BE2C (cell line): ENCODE measurements around the gene MYOG.
A peak's percentile ranks its signal among the peaks of the same experiment; 100 is the strongest.

ENCODE experiments used
- DNase-seq: peaks from one replicate; pipeline ENCODE4 v3.0.0-alpha.2; 2020
- H3K27me3 ChIP-seq: fragments of 250-450 bp; sonication (Bioruptor Pico); 2 replicates; pipeline ENCODE4 v1.5.1; 2020; ENCODE audit warnings: mild to moderate bottlenecking
- H3K36me3 ChIP-seq: fragments of 250-450 bp; sonication (Bioruptor Pico); 2 replicates; pipeline ENCODE4 v1.5.1; 2020; ENCODE audit warnings: mild to moderate bottlenecking
- H3K4me1 ChIP-seq: fragments of 250-450 bp; sonication (Bioruptor Pico); 2 replicates; pipeline ENCODE4 v1.5.1; 2020
- H3K4me3 ChIP-seq: 2 replicates; pipeline ENCODE4 v1.5.1; 2011; ENCODE audit warnings: low read depth, low read length
- H3K9me3 ChIP-seq: fragments of 250-450 bp; sonication (Bioruptor Pico); 2 replicates; pipeline ENCODE4 v1.5.1; 2020
- TF ChIP-seq, protein P1 (sequence below): IDR thresholded peaks from 2 replicates; pipeline ENCODE4 v1.5.1; 2012; ENCODE audit warnings: mild to moderate bottlenecking, low read depth, low read length

MYOG gene

DNA sequence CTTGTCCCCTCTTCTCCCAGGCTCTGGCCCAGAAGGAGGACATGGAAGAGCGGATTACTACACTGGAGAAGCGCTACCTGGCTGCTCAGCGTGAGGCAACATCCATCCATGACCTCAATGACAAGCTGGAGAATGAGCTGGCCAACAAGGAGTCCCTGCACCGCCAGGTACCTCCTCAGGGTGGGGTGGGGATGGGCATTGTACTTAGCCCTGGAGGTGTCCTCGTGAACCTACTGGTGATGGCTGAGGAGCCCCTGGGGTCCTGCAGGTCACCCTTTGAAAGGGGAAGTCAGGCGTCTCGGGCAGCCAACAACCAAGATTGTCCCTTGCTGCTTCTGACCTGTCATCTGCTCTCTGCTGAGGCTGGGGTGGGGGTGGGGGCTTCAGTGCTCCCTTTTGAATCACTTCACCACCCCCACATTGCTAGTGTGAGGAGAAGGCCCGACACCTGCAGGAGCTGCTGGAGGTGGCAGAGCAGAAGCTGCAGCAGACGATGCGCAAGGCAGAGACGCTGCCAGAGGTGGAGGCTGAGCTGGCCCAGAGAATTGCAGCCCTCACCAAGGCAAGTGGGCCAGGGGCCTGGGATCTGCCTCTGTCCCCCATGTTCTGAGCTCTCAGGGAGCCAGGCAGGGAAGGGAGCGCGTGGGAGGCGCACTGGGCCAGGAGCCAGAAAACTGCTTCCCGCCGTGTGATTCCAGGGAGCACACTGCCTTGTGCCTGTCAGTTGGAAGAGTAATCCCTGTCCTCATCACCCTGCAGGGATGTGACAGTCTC is 39.8 kb downstream of the MYOG start:
- TF ChIP-seq, protein P1, sequence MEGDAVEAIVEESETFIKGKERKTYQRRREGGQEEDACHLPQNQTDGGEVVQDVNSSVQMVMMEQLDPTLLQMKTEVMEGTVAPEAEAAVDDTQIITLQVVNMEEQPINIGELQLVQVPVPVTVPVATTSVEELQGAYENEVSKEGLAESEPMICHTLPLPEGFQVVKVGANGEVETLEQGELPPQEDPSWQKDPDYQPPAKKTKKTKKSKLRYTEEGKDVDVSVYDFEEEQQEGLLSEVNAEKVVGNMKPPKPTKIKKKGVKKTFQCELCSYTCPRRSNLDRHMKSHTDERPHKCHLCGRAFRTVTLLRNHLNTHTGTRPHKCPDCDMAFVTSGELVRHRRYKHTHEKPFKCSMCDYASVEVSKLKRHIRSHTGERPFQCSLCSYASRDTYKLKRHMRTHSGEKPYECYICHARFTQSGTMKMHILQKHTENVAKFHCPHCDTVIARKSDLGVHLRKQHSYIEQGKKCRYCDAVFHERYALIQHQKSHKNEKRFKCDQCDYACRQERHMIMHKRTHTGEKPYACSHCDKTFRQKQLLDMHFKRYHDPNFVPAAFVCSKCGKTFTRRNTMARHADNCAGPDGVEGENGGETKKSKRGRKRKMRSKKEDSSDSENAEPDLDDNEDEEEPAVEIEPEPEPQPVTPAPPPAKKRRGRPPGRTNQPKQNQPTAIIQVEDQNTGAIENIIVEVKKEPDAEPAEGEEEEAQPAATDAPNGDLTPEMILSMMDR, result no peak
- Histone ChIP-seq H3K9me3 (no peaks in the 10 kb centered on the region), H3K36me3 (no peaks in the 10 kb centered on the region), H3K4me1 (peaks cover 9% of the 10 kb centered on the region), H3K4me3 (no peak overlapping the region), H3K27me3 (no peaks in the 10 kb centered on the region)
- peak; percentile 65 for DNase-seq

- no peaks in the 10 kb centered on the region for H3K9me3 ChIP-seq
- TF ChIP-seq, protein P1, result no peak
Measured at GRCh38 chr1:203045336-203045735, 40.5 kb downstream of the MYOG start.

DNA sequence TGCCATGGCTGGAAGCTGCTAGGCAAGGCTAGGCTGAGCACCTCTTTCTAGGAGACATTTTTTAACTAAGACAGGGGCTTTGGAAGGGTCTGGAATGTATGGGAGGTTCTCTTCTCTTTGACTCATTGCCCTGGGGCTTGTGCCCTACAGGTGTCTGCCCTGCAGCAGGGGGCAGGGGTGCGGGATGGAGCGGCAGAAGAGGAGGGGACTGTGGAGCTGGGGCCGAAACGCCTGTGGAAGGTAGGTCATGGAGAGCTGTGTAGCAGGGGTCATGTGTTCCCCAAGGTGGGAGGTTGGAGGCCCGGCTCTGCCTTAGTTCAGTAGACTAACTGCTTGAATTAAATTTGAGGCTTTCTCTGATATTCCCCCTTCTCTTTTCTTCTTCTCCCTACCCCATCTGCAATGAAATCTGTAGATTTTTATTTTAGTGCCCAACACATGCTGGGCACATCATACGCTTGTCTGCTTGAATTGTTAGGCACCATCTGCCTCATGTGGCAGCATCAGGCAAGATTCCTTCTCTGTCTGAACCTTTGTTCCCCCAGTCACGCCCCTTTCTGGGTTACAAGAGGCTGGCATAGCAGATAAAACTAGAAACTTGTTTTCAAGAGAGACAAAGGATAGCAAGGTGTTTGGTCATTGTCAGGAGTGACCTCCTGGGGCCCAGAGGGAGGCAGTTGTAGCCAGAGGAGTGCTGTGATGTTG is 41.1 kb downstream of the MYOG start:
- Histone ChIP-seq H3K36me3 (no peaks in the 10 kb centered on the region), H3K9me3 (no peaks in the 10 kb centered on the region), H3K4me3 (no peak overlapping the region), H3K4me1 (peaks cover 19% of the 10 kb centered on the region), H3K27me3 (no peaks in the 10 kb centered on the region)
- TF ChIP-seq, protein P1, result no peak
- DNase-seq, result no peak

More at GRCh38 chr1:203045336-203045735, 40.5 kb downstream of the MYOG start:
- no peak overlapping the region for H3K4me3 ChIP-seq
- H3K36me3 ChIP-seq, result no peaks in the 10 kb centered on the region
- H3K27me3 ChIP-seq, result no peaks in the 10 kb centered on the region
- DNase-seq, result no peak
- peaks cover 15% of the 10 kb centered on the region for H3K4me1 ChIP-seq

DNA sequence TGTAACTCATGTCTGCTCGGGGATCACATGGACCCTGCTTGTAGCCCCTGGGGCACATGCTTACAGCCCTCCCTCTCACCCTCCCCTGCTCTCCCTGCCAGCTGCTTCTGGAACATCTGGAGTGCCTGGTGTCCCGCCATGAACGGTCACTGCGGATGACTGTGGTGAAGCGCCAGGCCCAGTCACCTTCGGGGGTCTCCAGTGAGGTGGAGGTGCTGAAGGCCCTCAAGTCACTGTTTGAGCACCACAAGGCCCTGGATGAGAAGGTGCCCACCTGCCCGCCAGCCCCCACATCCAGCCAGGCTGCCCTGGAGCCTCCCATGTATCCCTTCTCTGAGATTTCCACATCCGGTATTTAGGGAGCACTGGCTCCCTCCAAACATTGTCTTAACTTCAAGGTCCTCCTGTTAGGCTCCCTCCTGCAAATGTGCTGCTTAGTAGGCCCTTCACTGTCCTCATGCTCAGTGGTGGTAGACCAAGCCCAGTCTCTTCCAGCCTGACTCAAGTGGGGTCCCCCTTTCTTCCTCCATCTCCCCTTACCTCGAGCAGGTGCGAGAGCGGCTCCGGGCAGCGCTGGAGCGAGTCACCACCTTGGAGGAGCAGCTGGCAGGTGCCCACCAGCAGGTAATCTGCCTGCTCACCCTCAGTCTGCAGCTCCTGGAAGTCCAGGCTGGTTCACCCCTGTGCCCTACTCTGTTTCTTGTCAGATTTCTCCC is 41.8 kb downstream of the MYOG start:
- H3K36me3 ChIP-seq, result no peaks in the 10 kb centered on the region
- no peaks in the 10 kb centered on the region for H3K27me3 ChIP-seq
- no peak overlapping the region for H3K4me3 ChIP-seq
- peaks cover 22% of the 10 kb centered on the region for H3K4me1 ChIP-seq
- no peak for DNase-seq
- H3K9me3 ChIP-seq, result no peaks in the 10 kb centered on the region
- TF ChIP-seq, protein P1, result no peak

GRCh38 chr1:203041351-203041932 is 44.4 kb downstream of the MYOG start:
- no peaks in the 10 kb centered on the region for H3K27me3 ChIP-seq
- H3K4me1 ChIP-seq, result peaks cover 16% of the 10 kb centered on the region
- no peaks in the 10 kb centered on the region for H3K9me3 ChIP-seq
- TF ChIP-seq, protein P1, result no peak
- no peaks in the 10 kb centered on the region for H3K36me3 ChIP-seq
- no peak for DNase-seq
- H3K4me3 ChIP-seq, result no peak overlapping the region
